Left lung (tissue), 10 donors: ENCODE measurements around the gene CSRNP3. TPM values are rescaled to one million over a fixed set of nuclear protein-coding genes. Genes with fewer than 3 reads are reported as not detected.

Experiments
- ATAC-seq: fragments of 200-7000 bp; cut with Tn5 transposase; one replicate; pipeline ENCODE4 v1.9.1; 2020; ENCODE audit warnings: moderate library complexity
- DNase-seq, 4 donors: peaks; one replicate each; pipeline ENCODE4 v3.0.0-alpha.2; 2013 to 2020
- H3K27ac ChIP-seq, 2 donors: fragments of 200-600 bp; sonication (generic) in 1 of 2; one replicate each; pipeline versions ENCODE4 v1.5.0 to v1.8.0; 2020 to 2021
- H3K27me3 ChIP-seq, 2 donors: fragments of 200-600 bp; sonication (generic) in 1 of 2; one replicate each; pipeline versions ENCODE4 v1.5.0 to v1.8.0; 2020 to 2021
- H3K36me3 ChIP-seq, 2 donors: fragments of 200-600 bp; sonication (generic) in 1 of 2; one replicate each; pipeline versions ENCODE4 v1.5.0 to v1.8.0; 2020 to 2021
- H3K4me1 ChIP-seq, 2 donors: fragments of 200-600 bp; one replicate each; pipeline ENCODE4 v1.8.0; 2021
- H3K4me3 ChIP-seq, 2 donors: fragments of 200-600 bp; sonication (generic) in 1 of 2; one replicate each; pipeline versions ENCODE4 v1.5.0 to v1.8.0; 2020 to 2021; ENCODE audit warnings: mild to moderate bottlenecking in 1 of 2
- H3K9me3 ChIP-seq, 2 donors: fragments of 200-600 bp; sonication (generic) in 1 of 2; one replicate each; pipeline versions ENCODE4 v1.5.0 to v1.8.0; 2020 to 2021
- CTCF ChIP-seq, 2 donors: fragments of 200-600 bp; sonication (generic) in 1 of 2; IDR thresholded peaks; one replicate each; pipeline versions ENCODE4 v1.5.0 to v1.8.0; 2021; ENCODE audit warnings: antibody characterized with exemption in 2 of 2
- intact Hi-C, 2 donors: fragments of 100-400 bp; cut with DNase I; formaldehyde crosslinking; loops; one replicate each; pipeline versions ENCODE4 v1.11.2 to v1.14.2; 2022
- polyA plus RNA-seq, 6 donors: library from polyadenylated mRNA; unstranded; fragments of 120-200 nt; gene quantifications; one replicate each; pipeline ENCODE4 v1.2.1, GENCODE V29; 2013; ENCODE audit not compliant: insufficient read length in 6 of 6
- total RNA-seq, 2 donors: library from RNA; stranded (reverse); fragmentation: NEBNext Ultra II Directional; extraction: Animal tissue kit (Norgen Biotek cat#: 25700); gene quantifications; one replicate each; pipeline ENCODE4 v1.2.1, GENCODE V29; 2021
- donor health status: DM: no; HTN: yes; CAD: no.
- donor health status: DM: no; HTN: no; CAD: no.

CSRNP3 gene
- total and polyA plus RNA-seq, 8 donors = 1.5 to 11.4 (median 8.3) TPM

GRCh38 chr2:165636959-165637358 lies 167.5 kb downstream of the CSRNP3 start:
- H3K4me1 ChIP-seq = no peaks in the 10 kb centered on the region
- no peaks in the 10 kb centered on the region for H3K9me3 ChIP-seq
- no peaks in the 10 kb centered on the region for H3K27me3 ChIP-seq
- intact Hi-C loops = no loop called here
- H3K27ac ChIP-seq = no peak overlapping the region
- H3K4me3 ChIP-seq = no peak overlapping the region
- DNase-seq (no peak), ATAC-seq (no peak)
- H3K36me3 ChIP-seq = no peaks in the 10 kb centered on the region
- no peak for TF ChIP-seq CTCF (IDR thresholded peaks at IDR 0.05)

GRCh38 chr2:165637396-165637795 lies 167.9 kb downstream of the CSRNP3 start:
- no peaks in the 10 kb centered on the region for H3K9me3 ChIP-seq
- ATAC-seq (no peak), DNase-seq (no peak)
- no peaks in the 10 kb centered on the region for H3K27me3 ChIP-seq
- H3K27ac ChIP-seq = no peak overlapping the region
- intact Hi-C loops = no loop called here
- H3K36me3 ChIP-seq = no peaks in the 10 kb centered on the region
- H3K4me1 ChIP-seq = no peaks in the 10 kb centered on the region
- H3K4me3 ChIP-seq = no peak overlapping the region
- no peak for TF ChIP-seq CTCF (IDR thresholded peaks at IDR 0.05)

- H3K4me3 ChIP-seq = no peak overlapping the region
These were observed 170.0 kb downstream of the CSRNP3 start for GRCh38 chr2:165639504-165639903.

GRCh38 chr2:165640247-165640929 lies 170.9 kb downstream of the CSRNP3 start:
- DNase-seq (no peak), ATAC-seq (no peak)
- intact Hi-C loops = no loop called here
- Histone ChIP-seq H3K27ac (no peak overlapping the region), H3K4me1 (no peaks in the 10 kb centered on the region), H3K36me3 (no peaks in the 10 kb centered on the region), H3K4me3 (no peak overlapping the region), H3K27me3 (no peaks in the 10 kb centered on the region), H3K9me3 (no peaks in the 10 kb centered on the region)
- no peak for TF ChIP-seq CTCF (IDR thresholded peaks at IDR 0.05)

More at GRCh38 chr2:165639504-165639903, 170.0 kb downstream of the CSRNP3 start:
- no peak for ATAC-seq
- no peak for TF ChIP-seq CTCF (IDR thresholded peaks at IDR 0.05)
- intact Hi-C loops = no loop called here
- no peak for DNase-seq
- no peak overlapping the region for H3K27ac ChIP-seq
- H3K9me3 ChIP-seq = no peaks in the 10 kb centered on the region
- no peaks in the 10 kb centered on the region for H3K36me3 ChIP-seq
- no peaks in the 10 kb centered on the region for H3K27me3 ChIP-seq
- no peaks in the 10 kb centered on the region for H3K4me1 ChIP-seq

GRCh38 chr2:165645930-165646831 lies 176.7 kb downstream of the CSRNP3 start:
- no peak for DNase-seq
- intact Hi-C loops = no loop called here
- no peak overlapping the region for H3K27ac ChIP-seq

More at GRCh38 chr2:165645930-165646831, 176.7 kb downstream of the CSRNP3 start:
- Histone ChIP-seq H3K4me1 (no peaks in the 10 kb centered on the region), H3K9me3 (no peaks in the 10 kb centered on the region), H3K4me3 (no peak overlapping the region), H3K36me3 (no peaks in the 10 kb centered on the region), H3K27me3 (no peaks in the 10 kb centered on the region)
- no peak for TF ChIP-seq CTCF (IDR thresholded peaks at IDR 0.05)
- no peak for ATAC-seq
